ENCODE data around the gene GRIN2C. TPM values are rescaled to one million over a fixed set of nuclear protein-coding genes. Genes with fewer than 3 reads are reported as not detected.

The GRIN2C gene
- total and polyA plus RNA-seq, 9 of the 15 experiments (the other 6 are each of a cell fraction or from before 2014, with no cell fraction given) = under 0.01 to 0.33 (median 0.10) TPM; not detected in 2

DNA sequence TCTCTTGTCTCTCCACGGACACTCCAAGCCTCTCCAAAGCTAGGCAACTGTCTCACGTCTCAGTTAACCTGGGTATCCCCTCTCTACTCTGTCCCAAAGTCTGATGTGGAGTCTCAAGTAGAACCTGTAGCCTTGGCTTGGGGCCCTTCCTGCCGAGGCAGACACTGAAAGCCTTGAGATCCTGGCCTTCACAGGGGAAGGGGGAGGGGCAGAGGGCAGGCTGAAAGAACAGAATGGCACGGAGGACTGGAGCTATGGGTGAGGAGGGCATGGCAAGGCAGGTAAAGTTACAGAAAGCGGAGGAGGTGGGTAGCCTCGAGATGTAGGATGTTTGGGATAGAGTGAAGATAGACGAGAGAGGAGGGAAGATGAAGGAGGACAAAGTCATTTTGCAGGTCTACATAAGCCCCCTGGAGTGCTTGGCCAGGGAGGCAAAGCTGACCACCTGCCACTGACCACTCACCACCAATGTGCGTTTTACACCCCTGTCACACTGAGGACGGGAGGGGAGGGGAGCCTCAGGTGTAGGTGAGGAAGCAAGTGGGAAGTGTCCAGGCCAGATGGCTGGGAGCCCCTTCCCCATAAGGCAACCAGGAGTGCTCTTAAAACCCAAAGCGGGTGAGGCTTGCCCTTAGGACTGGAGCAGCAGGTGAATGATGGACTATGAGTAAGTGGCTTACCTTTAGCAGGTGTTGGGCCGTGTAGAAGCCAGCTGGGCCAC lies 11.8 kb upstream of the GRIN2C start:
- intact Hi-C loops (cut with micrococcal nuclease) = loop anchor here (10.0 kb wide), 1 partner anchor 163 kb away; no protein-coding TSS in a partner anchor
- DNase-seq (ENCODE audit: extremely low read depth in 1 of 4, low spot score in 3 of 4) = no peak
- POLR2A ChIA-PET = interaction anchor here (1.1 to 4.2 kb wide), 5 partner anchors 9 to 89 kb away, joined by 3 to 62 read pairs (median 6); partner anchors contain the start of gene GRIN2C
- no peaks in the 10 kb centered on the region for H3K27me3 ChIP-seq (ENCODE audit: control insufficient read depth in 2 of 2, insufficient read depth in 2 of 2, low read length in 2 of 2)
- H3K79me2 ChIP-seq (ENCODE audit: control insufficient read depth, insufficient read depth, low read length) = peaks cover 29% of the 10 kb centered on the region
- peaks cover 67 to 68% of the 10 kb centered on the region in 2 experiments for H3K4me1 ChIP-seq (replicated peaks in 1 of 2; ENCODE audit: control insufficient read depth in 2 of 2, insufficient read depth in 2 of 2, low read length in 2 of 2)
- H3K9me1 ChIP-seq (ENCODE audit: control insufficient read depth, insufficient read depth, low read length) = no peaks in the 10 kb centered on the region
- H3K9me3 ChIP-seq (replicated peaks; ENCODE audit: control insufficient read depth, insufficient read depth, low read depth, low read length) = no peaks in the 10 kb centered on the region
- no TSS peak for BruUV-seq (replicated peaks)
- TF ChIP-seq GATA2 (CRISPR knock-in tag; IDR thresholded peaks at IDR 0.05) = no peak
- no peak for TF ChIP-seq ASH1L (IDR thresholded peaks at IDR 0.05; ENCODE audit: borderline replicate concordance, low read depth, partially characterized antibody)
- TF ChIP-seq ARID2 (IDR thresholded peaks at IDR 0.05) = 0 out of 2 replicates have a peak, but pooled peaks have one; percentile 15
- no peak for TF ChIP-seq ZNF75A (CRISPR knock-in tag; IDR thresholded peaks at IDR 0.05)
- 0 out of 2 replicates have a peak, but pooled peaks have one; percentile 61 for TF ChIP-seq HDGF (IDR thresholded peaks at IDR 0.05)
- TF ChIP-seq ZNF586 (CRISPR knock-in tag; conservative IDR thresholded peaks at IDR 0.05) = no peak
- TF ChIP-seq, protein P1, sequence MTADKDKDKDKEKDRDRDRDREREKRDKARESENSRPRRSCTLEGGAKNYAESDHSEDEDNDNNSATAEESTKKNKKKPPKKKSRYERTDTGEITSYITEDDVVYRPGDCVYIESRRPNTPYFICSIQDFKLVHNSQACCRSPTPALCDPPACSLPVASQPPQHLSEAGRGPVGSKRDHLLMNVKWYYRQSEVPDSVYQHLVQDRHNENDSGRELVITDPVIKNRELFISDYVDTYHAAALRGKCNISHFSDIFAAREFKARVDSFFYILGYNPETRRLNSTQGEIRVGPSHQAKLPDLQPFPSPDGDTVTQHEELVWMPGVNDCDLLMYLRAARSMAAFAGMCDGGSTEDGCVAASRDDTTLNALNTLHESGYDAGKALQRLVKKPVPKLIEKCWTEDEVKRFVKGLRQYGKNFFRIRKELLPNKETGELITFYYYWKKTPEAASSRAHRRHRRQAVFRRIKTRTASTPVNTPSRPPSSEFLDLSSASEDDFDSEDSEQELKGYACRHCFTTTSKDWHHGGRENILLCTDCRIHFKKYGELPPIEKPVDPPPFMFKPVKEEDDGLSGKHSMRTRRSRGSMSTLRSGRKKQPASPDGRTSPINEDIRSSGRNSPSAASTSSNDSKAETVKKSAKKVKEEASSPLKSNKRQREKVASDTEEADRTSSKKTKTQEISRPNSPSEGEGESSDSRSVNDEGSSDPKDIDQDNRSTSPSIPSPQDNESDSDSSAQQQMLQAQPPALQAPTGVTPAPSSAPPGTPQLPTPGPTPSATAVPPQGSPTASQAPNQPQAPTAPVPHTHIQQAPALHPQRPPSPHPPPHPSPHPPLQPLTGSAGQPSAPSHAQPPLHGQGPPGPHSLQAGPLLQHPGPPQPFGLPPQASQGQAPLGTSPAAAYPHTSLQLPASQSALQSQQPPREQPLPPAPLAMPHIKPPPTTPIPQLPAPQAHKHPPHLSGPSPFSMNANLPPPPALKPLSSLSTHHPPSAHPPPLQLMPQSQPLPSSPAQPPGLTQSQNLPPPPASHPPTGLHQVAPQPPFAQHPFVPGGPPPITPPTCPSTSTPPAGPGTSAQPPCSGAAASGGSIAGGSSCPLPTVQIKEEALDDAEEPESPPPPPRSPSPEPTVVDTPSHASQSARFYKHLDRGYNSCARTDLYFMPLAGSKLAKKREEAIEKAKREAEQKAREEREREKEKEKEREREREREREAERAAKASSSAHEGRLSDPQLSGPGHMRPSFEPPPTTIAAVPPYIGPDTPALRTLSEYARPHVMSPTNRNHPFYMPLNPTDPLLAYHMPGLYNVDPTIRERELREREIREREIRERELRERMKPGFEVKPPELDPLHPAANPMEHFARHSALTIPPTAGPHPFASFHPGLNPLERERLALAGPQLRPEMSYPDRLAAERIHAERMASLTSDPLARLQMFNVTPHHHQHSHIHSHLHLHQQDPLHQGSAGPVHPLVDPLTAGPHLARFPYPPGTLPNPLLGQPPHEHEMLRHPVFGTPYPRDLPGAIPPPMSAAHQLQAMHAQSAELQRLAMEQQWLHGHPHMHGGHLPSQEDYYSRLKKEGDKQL (CRISPR knock-in tag; IDR thresholded peaks at IDR 0.05; ENCODE audit: borderline replicate concordance) = no peak
- TF ChIP-seq, protein P2, sequence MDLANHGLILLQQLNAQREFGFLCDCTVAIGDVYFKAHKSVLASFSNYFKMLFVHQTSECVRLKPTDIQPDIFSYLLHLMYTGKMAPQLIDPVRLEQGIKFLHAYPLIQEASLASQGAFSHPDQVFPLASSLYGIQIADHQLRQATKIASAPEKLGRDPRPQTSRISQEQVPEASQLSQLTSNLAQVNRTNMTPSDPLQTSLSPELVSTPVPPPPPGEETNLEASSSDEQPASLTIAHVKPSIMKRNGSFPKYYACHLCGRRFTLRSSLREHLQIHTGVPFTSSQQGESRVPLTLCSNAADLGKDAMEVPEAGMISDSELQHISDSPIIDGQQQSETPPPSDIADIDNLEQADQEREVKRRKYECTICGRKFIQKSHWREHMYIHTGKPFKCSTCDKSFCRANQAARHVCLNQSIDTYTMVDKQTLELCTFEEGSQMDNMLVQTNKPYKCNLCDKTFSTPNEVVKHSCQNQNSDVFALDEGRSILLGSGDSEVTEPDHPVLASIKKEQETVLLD (IDR thresholded peaks at IDR 0.05) = 0 out of 2 replicates have a peak, but pooled peaks have one; percentile 19
- TF ChIP-seq, protein P3, sequence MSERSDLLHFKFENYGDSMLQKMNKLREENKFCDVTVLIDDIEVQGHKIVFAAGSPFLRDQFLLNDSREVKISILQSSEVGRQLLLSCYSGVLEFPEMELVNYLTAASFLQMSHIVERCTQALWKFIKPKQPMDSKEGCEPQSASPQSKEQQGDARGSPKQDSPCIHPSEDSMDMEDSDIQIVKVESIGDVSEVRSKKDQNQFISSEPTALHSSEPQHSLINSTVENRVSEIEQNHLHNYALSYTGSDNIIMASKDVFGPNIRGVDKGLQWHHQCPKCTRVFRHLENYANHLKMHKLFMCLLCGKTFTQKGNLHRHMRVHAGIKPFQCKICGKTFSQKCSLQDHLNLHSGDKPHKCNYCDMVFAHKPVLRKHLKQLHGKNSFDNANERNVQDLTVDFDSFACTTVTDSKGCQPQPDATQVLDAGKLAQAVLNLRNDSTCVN (CRISPR knock-in tag; IDR thresholded peaks at IDR 0.05) = no peak
- TF ChIP-seq FOXJ2 (tag; IDR thresholded peaks at IDR 0.05) = no peak
- TF ChIP-seq CREBBP (IDR thresholded peaks at IDR 0.05; ENCODE audit: low read depth, low read length) = no peak
- no peak for ATAC-seq
- WGBS (ENCODE audit: insufficient coverage, low coverage, missing lambda C conversion rate) = 59% methylated on average over 8 of the region's 11 CpGs
- H3K27ac ChIP-seq (ENCODE audit: extremely low read depth, low read depth, low read length) = peak overlapping the region; percentile 13; the same call in 1 of the 3 replicates
- no peak overlapping the region for H2AFZ ChIP-seq (ENCODE audit: low read depth, low read length)
- FAIRE-seq = no peak
- peak overlapping the region; percentile 72 for H3K4me3 ChIP-seq
- peaks cover 19% of the 10 kb centered on the region; the same call in 1 of the 3 replicates for H3K36me3 ChIP-seq (ENCODE audit: control insufficient read depth, insufficient read depth, low read length)
- H4K20me1 ChIP-seq (replicated peaks; ENCODE audit: control insufficient read depth, insufficient read depth, low read length) = no peaks in the 10 kb centered on the region; the same call in 1 of the 2 replicates
- CTCF ChIA-PET (ENCODE audit: low intra/inter-chr PET ratio) = no interaction called here
- peak overlapping the region; percentile 82 to 97; a peak in 3 of 4 replicates for H3K9ac ChIP-seq (ENCODE audit: insufficient read depth in 1 of 2, low read depth in 2 of 2, low read length in 2 of 2)
- H3K4me2 ChIP-seq (ENCODE audit: insufficient read depth, low read length) = peak overlapping the region; percentile 94
- in situ Hi-C loops (cut with MboI) = no loop called here

Data from K562 (cell line).